Activated CD4-positive, alpha-beta T cell treated with anti-CD3 and anti-CD28 coated beads for 24 hours (primary cell): ENCODE measurements around the gene SEPSECS.

Source experiments
- DNase-seq, 2 donors: peaks; one replicate each; pipeline ENCODE4 v3.0.0-alpha.2; 2020; ENCODE audit warnings: low read depth in 2 of 2

SEPSECS gene

DNA sequence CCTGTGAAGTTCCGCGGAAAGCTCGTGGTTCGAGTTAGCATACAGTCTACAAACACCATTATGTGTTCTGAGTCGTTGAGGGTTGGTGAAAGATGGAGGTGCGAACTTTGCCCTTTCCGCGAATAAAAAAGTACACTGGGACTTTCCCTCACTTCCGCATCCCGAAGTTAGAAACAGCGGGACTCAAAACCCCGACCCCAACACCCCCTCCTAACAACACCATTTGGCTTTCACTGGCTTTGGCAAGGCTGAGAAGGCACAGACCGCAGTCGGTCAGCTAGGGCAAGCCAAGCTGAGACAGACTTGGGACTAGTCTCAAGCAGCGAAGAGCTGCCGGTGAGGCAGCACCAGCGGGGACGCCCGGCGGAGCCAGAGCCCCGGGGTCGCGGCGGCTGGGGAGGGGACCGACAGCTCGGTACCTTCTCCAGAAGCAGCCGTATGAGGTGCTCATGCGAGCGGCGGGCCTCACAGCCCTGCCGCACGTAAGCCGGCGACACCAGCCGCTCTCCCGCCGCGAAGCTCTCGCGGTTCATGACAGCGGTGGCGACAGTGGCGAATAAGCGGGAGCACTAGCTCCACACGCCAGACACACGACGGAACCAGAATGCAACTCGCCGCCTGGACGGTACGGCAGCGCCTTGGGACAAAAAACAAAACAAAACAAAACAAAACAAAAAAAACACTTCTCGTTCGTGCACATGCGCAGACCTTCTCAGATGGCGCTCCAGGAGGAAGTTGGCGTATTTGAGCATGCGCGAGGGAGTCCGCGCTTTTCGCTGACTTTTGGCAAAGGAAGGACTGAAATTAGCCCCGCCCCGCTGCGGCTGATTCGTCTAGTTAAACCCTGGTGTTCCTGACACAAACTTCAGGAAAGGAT, at the start of gene SEPSECS:
SEPSECS (minus strand) TSS at position 613 of the 877 bp plus-strand sequence; CDS start at position 533, 80 bp downstream.
- DNase-seq = peak; percentile 91

DNA sequence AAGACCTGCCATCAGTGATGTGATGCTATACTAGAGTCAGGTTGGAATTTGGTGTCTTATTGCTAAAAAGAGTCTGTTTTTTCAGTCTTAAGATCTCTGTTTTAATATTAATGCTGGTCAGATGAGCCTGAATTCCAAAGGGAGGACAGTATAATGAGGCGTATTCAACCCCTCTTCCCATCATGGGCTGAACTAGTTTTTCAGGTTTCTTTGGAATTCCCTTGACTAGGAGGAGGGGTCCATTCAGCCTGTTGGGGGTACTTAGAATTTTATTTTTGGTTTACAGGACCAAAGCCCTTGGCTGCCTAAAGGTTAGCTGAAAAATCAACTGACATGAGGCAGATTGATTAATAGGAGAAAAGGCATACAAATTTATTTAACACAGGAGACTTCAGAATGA, 49.5 kb upstream of the SEPSECS start:
- no peak for DNase-seq

DNA sequence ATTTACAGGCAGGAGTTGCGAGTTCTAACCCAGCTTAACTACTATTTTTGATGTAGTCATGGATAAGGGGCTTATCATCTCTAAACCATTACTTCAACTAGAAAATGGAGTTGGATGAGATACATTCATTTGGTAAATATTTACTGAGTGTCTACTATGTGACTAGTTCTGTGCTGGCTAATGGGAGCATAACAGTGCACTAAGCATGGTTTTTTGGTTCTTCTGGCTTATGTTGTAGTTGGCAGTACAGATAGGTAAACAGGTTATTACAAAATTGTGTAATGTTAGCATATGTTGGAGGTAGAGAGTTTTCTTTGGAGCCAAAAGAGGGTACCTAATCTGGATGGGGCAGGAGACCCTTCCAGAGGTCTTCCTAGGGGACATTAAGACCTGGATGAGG, 47.7 kb upstream of the SEPSECS start:
- no peak for DNase-seq

DNA sequence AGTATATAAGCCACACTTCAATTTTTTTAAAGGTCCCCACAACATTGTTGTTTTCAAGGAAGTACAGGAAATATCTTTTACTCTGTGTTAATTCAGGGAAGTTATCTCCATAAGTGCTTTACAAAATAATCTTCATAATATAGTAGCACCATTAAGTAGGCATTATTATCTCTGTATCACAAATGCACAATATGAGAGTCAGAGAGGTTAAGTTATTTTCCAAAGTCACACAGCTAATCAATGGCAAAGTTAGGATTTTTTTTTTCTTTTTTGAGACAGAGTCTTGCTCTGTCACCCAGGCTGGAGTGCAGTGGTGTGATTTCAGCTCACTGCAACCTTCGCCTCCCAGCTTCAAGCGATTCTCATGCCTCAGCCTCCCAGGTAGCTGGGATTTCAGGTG, 38.5 kb upstream of the SEPSECS start:
- no peak for DNase-seq

DNA sequence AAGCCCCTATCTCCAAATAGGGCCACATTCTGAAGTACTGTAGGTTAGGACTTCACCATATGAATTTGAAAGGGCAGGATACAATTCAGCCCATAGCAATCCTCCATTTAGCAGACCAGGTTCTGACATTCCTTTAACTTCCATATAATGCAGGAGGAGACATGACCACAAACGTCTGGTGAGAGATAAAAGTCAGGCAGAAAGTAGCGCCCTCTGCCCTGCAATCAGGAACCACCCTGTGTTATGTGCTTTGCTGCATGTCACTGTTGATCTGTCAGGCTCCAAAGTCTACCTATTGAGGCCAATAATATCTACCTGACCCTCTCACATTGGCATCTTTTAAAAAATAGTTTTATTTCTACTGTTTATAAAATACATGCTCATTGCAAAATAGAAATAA, 30.2 kb upstream of the SEPSECS start:
- no peak for DNase-seq

DNA sequence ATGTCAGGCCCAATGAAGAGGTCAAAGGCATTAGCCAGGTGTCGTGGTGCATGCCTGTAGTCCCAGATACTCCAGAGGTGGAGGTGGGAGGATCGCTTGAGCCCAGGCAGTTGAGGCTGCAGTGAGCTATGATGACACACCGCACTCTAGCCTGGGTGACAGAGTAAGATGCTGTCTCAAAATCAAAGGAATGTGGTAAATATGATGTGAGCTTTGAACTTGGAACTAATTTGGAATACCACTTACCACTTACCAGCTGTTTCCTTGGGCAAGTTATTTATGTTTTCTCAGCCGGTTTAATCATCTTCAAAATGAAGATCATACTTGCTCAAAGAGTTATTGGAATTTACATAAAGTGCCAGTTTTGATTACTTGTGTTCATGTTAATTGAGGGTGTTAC, 23.8 kb upstream of the SEPSECS start:
- no peak for DNase-seq

DNA sequence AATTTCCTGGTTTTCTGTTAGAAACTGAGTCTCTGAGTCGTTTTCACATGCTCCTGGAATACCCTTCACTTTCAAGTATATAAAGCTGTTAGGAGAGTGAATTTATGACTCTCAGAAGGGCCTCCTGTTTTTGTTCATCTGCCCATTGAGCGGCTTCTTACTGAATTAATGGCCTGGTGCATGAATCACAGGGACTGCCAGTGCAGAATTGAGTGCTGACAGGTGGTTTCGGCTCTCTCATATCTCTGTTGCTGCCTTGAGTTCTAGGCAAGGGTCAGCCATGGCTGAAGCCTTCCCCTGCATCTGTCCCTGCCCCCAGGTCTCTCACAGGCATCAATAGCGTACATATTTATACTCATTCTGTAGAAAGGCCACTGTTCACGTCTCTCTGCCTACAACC, 22.7 kb upstream of the SEPSECS start:
- no peak for DNase-seq

DNA sequence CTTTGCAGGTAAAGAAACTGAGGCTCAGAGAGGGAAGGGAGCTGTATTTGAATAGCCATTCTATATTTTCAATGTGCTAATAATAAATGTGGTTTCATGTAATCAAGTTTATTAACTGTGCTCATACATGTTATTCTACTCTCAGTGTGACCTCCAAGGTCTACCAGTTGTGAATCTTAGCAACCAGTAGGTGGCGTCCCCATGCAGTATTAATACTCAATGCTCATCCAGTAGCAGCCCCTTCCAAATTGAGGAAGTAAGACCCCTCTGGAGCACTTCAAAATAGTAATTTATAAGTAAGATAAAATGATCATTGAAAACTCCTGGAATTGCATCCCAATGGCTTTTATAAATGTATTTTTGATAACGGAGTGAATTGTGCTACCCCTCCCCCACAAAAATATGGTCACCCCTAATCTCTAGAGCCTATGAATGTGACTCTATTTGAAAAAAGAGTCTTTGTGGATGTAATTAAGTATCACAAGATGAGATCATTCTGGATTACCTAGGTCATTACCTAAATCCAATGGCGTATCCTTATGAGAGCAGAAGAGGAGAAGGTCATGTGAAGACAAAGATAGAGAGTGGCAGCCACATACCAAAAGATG, 20.4 kb upstream of the SEPSECS start:
- no peak for DNase-seq

DNA sequence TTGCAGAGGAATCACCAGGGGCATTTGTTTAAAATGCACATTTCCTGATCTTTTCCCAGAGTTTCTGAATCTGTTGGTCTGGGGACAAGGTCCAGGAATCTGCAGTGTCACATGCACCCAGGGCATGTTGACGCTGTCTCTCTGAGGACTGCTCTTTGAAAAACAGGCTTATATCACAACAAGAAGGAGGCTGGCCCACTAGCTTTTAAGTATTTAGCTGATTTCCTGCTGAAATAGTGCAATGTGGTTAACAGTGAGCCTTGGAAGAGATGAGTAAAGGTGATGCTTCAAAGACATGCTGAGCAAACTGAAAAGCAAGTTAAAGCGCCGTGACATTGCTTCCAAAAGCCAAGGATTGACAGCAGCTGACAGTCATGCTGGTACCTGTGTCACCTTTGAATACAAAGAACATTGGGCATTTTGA, 18.6 kb upstream of the SEPSECS start:
- DNase-seq = no peak

DNA sequence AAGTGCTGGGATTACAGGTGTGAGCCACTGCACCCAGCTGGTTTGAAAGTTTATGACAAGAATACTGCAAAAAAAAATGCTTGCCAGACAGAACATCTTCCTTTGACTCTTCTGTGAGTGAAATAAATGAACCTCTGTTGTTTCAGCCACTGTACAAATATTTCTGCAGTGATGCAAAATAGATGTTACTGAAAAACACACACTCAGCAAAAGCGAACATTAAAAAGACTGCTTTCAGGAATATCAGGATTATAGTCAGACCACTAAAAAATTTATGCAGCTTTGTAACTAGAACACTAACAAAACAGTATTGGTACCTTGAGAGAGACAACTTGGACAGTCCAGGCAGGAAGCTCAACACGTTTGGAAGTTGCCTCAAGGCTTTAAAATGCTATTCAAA, 16.9 kb upstream of the SEPSECS start:
- no peak for DNase-seq

DNA sequence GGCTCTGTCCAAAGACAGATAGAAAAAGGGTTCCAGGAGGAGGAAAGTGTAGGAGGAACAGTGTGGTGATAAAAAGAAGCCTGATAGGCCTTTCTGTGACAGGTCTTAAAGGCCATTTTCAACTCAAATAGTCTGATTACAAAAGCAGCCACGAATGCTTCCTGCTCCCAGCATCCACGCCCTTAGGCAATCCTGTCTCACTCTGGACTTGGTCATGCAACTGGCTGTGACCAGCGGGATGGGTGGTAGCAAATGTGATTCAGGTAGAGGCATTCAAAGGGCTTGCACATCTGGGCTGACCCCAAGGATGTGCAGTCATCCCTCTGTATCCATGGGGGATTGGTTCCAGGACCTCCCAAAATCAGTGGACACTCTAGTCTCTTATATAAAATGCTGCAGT, 14.4 kb upstream of the SEPSECS start:
- no peak for DNase-seq

DNA sequence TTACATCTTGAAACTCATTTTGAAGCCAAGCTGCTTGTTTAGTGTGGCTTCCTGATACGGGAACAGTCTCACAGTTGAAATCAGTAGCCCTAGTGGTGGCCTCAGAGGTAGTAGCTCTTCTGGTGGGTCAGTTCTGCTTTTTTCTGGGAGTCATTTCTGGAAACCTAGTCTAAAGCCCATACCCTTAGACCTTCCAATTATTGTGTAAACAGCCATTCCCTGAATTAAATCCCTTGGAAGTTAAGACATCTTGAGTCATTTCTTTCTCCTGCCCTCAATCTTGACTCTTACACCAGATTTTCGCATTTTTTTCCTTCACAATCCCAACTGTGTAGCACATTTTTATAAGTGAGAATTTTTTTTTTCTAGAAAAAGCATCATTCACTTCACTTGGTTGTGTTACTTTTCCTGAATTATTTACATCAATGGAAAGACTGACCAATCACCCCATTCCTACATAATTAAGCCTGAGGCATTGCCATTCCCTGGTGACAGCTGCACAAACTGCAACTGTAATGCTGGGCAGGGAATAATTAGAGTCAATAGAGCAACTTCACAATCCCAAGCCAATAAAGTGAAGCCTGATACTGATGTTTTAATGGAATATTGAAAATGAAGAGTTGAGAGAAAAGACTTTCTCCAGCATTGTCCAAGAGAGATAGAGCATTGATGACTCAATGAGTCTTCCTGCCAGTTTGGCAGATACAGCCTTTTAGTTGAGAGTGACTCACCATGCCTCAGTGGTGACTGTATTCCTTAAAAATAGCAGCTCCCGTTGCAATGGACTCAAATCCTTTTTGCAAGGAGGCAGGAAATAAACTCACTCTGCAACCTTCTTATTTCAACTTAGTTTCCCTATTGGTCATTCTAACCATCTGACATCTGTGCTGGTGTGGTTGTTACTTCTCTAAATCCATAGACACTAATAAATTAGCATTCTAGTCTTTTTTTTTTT, 13.0 kb upstream of the SEPSECS start:
- no peak for DNase-seq

DNA sequence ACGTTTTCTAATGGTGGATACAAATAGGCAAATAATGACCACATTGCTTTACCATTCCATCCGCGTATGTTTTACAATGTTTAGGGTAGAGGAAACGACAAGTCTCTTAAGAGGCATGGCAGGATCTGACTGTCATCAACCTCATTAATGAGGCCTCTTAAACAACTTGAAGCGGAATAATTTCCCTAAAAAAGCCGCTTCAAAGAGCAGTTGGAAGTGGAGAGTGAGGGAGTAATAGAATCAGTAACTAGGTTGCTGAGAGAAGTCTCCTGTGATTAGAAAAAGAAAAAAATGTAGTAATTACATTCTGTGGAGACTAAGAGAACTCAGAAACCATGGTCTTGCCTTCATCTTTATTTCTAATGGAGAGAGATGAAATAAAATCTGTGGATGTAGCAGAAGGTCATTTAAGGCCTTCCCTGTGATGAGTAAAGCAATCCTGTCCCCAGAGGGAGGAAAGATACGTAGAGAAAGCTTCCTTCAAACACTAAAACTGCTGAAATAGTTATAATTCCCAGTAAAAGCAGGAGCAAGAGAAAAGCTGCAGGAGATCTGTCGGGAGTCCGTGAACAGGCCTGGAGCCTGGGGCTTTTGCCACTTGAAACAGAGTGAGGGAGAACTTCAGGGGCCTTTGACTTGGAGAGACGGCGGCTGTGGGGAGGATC, 11.1 kb upstream of the SEPSECS start:
- no peak for DNase-seq

DNA sequence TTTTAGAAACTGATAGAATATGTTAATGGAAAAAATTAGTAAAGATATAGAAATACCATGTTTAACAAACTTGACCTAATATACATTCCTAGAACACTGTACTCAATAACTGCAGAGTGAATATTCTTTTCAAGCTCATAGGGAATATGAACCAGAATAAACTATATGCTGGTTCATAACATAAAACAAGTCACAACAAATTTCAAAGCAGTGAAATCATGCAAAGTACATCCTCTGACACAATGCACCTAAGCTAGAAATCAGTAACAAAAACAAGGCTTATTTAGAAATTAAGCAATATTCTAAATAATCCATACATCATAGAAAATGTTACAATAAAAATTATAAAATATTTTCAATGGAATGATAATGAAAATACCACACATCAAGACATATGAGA, 9.2 kb upstream of the SEPSECS start:
- no peak for DNase-seq

DNA sequence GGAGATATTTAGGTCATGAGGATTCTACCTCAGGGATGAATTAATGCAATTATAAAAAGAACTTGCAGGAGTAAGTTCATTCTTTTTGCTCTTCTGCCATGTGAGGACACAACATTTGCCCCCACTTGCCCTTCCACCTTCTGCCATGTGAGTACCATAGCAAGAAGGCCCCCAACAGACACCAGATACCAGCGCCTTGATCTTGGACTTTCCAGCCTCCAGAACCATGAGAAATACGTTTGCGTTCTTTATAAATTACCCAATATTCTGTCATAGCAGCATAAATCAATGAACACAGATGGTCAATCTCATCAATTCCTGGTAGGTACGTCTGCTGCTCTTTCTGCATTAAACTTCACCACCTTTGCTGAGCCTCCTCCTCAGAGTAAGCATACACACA, 5.7 kb upstream of the SEPSECS start:
- DNase-seq = no peak

DNA sequence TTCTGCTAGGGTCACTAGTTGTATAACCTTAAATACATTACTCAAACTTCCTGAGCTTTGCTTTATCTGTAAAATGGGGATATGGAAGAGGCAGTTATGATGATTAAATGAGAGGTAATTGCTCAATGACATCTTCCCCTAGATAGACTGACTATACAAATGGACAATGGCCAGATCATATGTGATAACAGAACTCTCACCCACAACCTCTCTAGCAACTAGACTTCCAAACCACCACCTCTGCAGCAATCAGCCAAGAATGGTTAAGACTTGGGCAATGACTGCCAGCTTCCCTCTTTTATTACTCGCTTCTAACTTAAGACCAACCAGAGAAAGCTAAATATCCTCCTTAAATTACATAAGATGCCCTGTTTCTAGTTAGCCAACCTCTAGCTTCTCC, 2.9 kb upstream of the SEPSECS start:
- no peak for DNase-seq

DNA sequence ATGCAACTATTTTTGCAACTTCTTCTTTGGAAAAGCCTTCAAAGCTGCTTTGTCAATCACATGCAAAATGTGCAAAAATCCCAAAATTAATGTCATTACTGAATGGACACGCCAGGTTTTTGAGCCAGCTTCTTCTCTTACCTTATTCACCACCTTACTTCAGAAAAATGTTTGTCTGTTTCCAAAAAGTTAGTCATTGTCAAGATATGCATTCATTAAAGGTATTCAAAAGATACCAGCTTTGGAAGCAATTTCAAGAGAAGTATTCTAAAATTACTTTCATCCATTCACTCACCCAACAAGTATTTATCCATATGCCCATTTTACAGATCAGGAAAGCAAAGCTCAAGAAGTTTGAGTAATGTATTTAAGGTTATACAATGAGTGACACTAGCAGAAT, 2.3 kb upstream of the SEPSECS start:
- DNase-seq = no peak

DNA sequence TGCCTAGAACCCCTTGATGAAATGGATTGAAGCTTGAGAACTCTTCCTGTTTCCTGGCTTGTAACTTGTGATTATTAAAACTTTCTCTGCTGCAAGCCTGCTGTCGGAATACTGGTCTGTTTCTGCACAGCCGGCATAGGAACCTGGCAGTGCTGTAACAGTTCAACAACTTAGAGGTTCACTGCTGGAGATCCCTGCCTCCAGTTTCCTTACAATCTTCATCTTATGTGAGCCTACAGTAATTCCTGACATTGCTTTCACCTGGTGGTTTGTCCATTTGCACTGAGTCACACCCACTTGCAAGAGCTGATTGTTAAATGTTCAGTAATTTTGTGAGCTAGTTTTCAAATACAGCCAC, 1.3 kb upstream of the SEPSECS start:
- DNase-seq = no peak

DNA sequence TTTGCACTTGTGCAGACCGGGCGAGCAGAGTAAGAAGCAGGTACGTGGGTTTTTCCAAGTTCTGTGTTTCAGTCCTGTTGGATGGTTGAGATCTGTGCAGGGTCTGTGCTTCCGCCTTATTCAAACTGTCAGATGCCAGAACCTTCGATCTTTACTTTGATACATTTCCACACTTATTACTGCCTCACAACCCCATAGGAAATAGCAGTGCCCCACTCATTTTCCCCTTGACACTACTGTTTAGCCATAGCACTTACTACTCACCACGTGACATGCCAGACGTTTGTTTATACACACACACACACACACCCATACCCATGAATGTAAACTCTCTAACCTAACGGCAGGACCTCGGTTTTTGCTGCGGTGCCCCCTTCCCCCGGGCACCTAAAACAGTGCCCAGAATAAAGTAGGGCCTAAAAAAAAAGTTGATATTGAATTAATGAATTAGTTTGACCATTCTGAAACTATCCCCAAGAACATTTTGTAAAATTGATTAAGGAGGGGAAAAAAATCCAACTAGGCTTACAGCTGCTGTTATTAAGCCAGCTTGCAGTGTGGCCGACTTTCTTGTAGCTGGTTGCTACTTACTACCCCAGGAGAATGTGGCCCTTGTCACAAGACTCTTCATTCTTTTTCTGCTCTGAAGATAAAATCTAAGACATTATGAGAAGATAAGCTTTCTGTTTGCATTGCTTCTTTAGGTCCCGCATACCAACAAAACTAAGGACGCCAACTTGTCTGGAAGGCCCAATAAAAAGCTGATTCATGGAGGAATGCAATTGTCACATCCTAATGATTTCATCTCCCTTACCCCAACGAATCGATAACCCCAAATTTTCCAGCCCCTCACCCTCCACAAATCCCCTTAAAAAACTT, 704 bp upstream of the SEPSECS start:
- peak in 1 of 2 donors; percentile 15 for DNase-seq

DNA sequence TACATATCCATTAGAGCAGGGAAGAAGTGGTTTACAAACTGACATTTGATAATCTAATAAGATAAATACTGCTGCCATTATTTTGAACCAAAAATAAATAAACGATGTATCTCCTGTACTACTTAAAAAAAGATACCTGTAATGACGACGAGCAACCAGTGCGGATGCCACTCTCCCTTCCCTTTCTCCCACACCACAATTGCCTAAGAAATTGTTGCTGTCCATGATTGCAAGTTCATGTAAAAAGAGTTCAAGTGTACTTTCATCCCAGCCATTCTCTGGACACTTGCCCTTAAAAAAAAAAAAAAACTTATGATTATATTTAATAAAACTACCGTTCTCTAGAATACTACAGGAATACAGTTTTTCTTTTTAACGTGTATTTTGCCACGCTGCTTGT, 1.4 kb downstream of the SEPSECS start:
- DNase-seq = no peak

DNA sequence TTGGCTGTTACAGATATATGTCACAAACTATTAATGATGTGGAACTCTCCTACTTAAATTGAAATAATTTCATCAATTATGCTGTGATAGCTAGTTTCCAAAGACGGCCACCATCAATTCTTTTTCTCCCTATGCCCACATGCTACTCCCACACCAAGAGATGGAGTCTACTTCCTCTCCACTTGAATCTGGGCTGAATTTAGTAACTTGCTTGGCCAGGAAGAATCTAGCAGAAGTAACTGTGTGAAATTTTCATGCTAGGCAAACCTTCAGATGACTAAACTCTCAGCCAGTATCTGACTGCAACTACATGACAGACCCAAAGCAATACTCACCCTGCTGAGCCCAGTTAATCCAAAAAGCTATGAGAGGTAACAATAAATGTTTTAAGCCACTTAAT, 3.2 kb downstream of the SEPSECS start:
- no peak for DNase-seq
